HFFc6 (cell line): ENCODE measurements around the gene GNAO1. TPM values are rescaled to one million over a fixed set of nuclear protein-coding genes. Genes with fewer than 3 reads are reported as not detected.
A peak's percentile ranks its signal among the peaks of the same experiment; 100 is the strongest.

Experiments
- DNase-seq: peaks from one replicate; pipeline ENCODE4 v3.0.0-alpha.2; 2018
- H3K27ac Mint-ChIP-seq: 2 replicates; pipeline ENCODE4 v1.8.0; 2020; ENCODE audit warnings: mild to moderate bottlenecking, mixed read lengths
- H3K27me3 Mint-ChIP-seq: 2 replicates; pipeline ENCODE4 v1.8.0; 2021; ENCODE audit warnings: mild to moderate bottlenecking, moderate library complexity, mixed read lengths; ENCODE audit not compliant: insufficient read depth
- H3K36me3 Mint-ChIP-seq: 2 replicates; pipeline ENCODE4 v1.8.0; 2021; ENCODE audit warnings: low read depth, mixed read lengths
- H3K4me1 Mint-ChIP-seq: 2 replicates; pipeline ENCODE4 v1.8.0; 2020; ENCODE audit warnings: low read depth, mixed read lengths
- H3K4me3 Mint-ChIP-seq: 2 replicates; pipeline ENCODE4 v1.8.0; 2020; ENCODE audit warnings: mild to moderate bottlenecking, moderate library complexity, mixed read lengths
- H3K9me3 Mint-ChIP-seq: 2 replicates; pipeline ENCODE4 v1.8.0; 2020; ENCODE audit warnings: mild to moderate bottlenecking, mixed read lengths
- CTCF ChIP-seq: fragments of 200-600 bp; sonication (generic); IDR thresholded peaks from 2 replicates; pipeline ENCODE4 v1.5.0; 2021; ENCODE audit warnings: antibody characterized with exemption, mild to moderate bottlenecking
- total RNA-seq, 6 experiments: library from RNA; stranded (reverse); fragmentation: NEBNext Ultra II Directional; extraction: Animal tissue kit (Norgen Biotek cat#: 25700); gene quantifications; 2 replicates in 1 of 6; 3 replicates in 5 of 6; pipeline ENCODE4 v1.2.3, GENCODE V29; 2021

Gene GNAO1
- total RNA-seq, 6 experiments from 2014 or later, result 0.07 to 0.48 (median 0.37) TPM; not detected in 1

GRCh38 chr16:56311208-56312027 lies 120.1 kb downstream of the GNAO1 start:
- H3K27me3 Mint-ChIP-seq, result peaks cover 26% of the 10 kb centered on the region
- H3K36me3 Mint-ChIP-seq, result no peaks in the 10 kb centered on the region
- DNase-seq, result no peak
- H3K9me3 Mint-ChIP-seq, result no peaks in the 10 kb centered on the region
- H3K4me3 Mint-ChIP-seq, result no peak overlapping the region
- peak; percentile 28; the same call in 1 of the 2 replicates for TF ChIP-seq CTCF
- H3K27ac Mint-ChIP-seq, result no peak overlapping the region
- no peaks in the 10 kb centered on the region for H3K4me1 Mint-ChIP-seq

DNA sequence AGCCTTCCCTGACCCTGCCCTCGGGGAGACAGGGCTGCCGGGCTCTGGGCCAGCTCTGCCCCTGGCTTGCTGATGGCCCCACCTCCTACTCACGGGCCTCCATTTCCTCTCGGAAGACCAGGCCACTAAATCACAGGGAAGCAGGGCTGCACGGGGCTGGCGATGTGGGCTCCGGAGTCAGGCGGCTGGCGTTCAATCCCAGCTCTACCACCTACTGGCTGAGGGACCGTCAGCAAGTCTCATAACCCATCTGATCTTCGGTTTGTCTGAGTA lies 120.7 kb downstream of the GNAO1 start:
- Mint-ChIP-seq H3K27ac (no peak overlapping the region), H3K4me3 (no peak overlapping the region), H3K4me1 (no peaks in the 10 kb centered on the region), H3K36me3 (no peaks in the 10 kb centered on the region), H3K9me3 (no peaks in the 10 kb centered on the region), H3K27me3 (peaks cover 24% of the 10 kb centered on the region)
- no peak for TF ChIP-seq CTCF
- DNase-seq, result no peak

GRCh38 chr16:56312556-56312955 lies 121.3 kb downstream of the GNAO1 start:
- TF ChIP-seq CTCF, result no peak
- Mint-ChIP-seq H3K4me3 (no peak overlapping the region), H3K4me1 (no peaks in the 10 kb centered on the region), H3K27ac (no peak overlapping the region), H3K27me3 (peaks cover 24% of the 10 kb centered on the region), H3K9me3 (no peaks in the 10 kb centered on the region), H3K36me3 (no peaks in the 10 kb centered on the region)
- DNase-seq, result no peak

GRCh38 chr16:56314244-56314850 lies 123.1 kb downstream of the GNAO1 start:
- H3K27ac Mint-ChIP-seq, result no peak overlapping the region
- no peaks in the 10 kb centered on the region for H3K9me3 Mint-ChIP-seq
- H3K4me1 Mint-ChIP-seq, result no peaks in the 10 kb centered on the region
- no peak for TF ChIP-seq CTCF
- H3K27me3 Mint-ChIP-seq, result peaks cover 16% of the 10 kb centered on the region
- no peak for DNase-seq
- H3K4me3 Mint-ChIP-seq, result no peak overlapping the region
- H3K36me3 Mint-ChIP-seq, result no peaks in the 10 kb centered on the region

- H3K4me3 Mint-ChIP-seq, result no peak overlapping the region
- no peak for TF ChIP-seq CTCF
- H3K9me3 Mint-ChIP-seq, result no peaks in the 10 kb centered on the region
- no peak for DNase-seq
- no peaks in the 10 kb centered on the region for H3K36me3 Mint-ChIP-seq
- no peak overlapping the region for H3K27ac Mint-ChIP-seq
- peaks cover 24% of the 10 kb centered on the region for H3K27me3 Mint-ChIP-seq
- H3K4me1 Mint-ChIP-seq, result no peaks in the 10 kb centered on the region
These were observed 124.7 kb downstream of the GNAO1 start for GRCh38 chr16:56315955-56316354.
